Left ventricle myocardium superior (tissue), 1 donor: ENCODE data around the gene MAST1. TPM values are rescaled to one million over a fixed set of nuclear protein-coding genes. Genes with fewer than 3 reads are reported as not detected.
A peak's percentile ranks its signal among the peaks of the same experiment; 100 is the strongest.
"Not testable (repeated sequence)": the region's sequence is repeated elsewhere in the genome, so short reads cannot be mapped to it uniquely, and the experiment has no call there.

Source experiments
- ATAC-seq: fragments of 200-7000 bp; cut with Tn5 transposase; one replicate; pipeline ENCODE4 v1.9.1; 2020; ENCODE audit warnings: mild to moderate bottlenecking, moderate library complexity
- DNase-seq: peaks from one replicate; pipeline ENCODE4 v3.0.0-alpha.2; 2020
- intact Hi-C: fragments of 100-400 bp; cut with micrococcal nuclease; formaldehyde crosslinking; loops from one replicate; pipeline ENCODE4 v1.11.0; 2022
- total RNA-seq: library from RNA; stranded (reverse); fragmentation: NEBNext Ultra II Directional; extraction: Animal tissue kit (Norgen Biotek cat#: 25700); gene quantifications from one replicate; pipeline ENCODE4 v1.2.1, GENCODE V29; 2021
- donor health status: DM: no; HTN: yes; CAD: no; lungs with severe emphysema.

Gene MAST1
- total RNA-seq, 1 donor from 2014 or later = 0.12 TPM

GRCh38 chr19:12884926-12885748 lies 46.8 kb downstream of the MAST1 start:
- ATAC-seq = peak; percentile 25
- intact Hi-C loops = no loop called here
- peak; percentile 85 for DNase-seq

GRCh38 chr19:12885749-12886650 lies 47.7 kb downstream of the MAST1 start:
- ATAC-seq (no peak), DNase-seq (no peak)
- intact Hi-C loops = no loop called here

GRCh38 chr19:12886651-12886968 lies 48.3 kb downstream of the MAST1 start:
- intact Hi-C loops = no loop called here

GRCh38 chr19:12886969-12887747 lies 48.8 kb downstream of the MAST1 start, which contains the start of gene KLF1:
Gene KLF1, minus strand, starts transcription at chr19:12887201. Its CDS starts 61 bp downstream, at chr19:12887140.
- DNase-seq = no peak
- intact Hi-C loops = no loop called here
- no peak for ATAC-seq

More at GRCh38 chr19:12886651-12886968, 48.3 kb downstream of the MAST1 start:
- DNase-seq (no peak), ATAC-seq (no peak)

GRCh38 chr19:12888006-12888603 lies 49.8 kb downstream of the MAST1 start:
- ATAC-seq (no peak), DNase-seq (no peak)
- intact Hi-C loops = no loop called here

GRCh38 chr19:12890299-12890786 lies 52.0 kb downstream of the MAST1 start:
- ATAC-seq, DNase-seq, intact Hi-C loops: not testable (repeated sequence)

- DNase-seq (peak; percentile 95), ATAC-seq (peak; percentile 99)
- intact Hi-C loops = no loop called here
Observed at GRCh38 chr19:12890787-12891552, 52.7 kb downstream of the MAST1 start, which contains the start of gene GCDH. Gene GCDH, plus strand, starts transcription at chr19:12891160. Its CDS starts 145 bp downstream, at chr19:12891305.

- ATAC-seq (no peak), DNase-seq (no peak)
- intact Hi-C loops = no loop called here
Observed at GRCh38 chr19:12891553-12892021, 53.3 kb downstream of the MAST1 start.

- ATAC-seq (no peak), DNase-seq (no peak)
- intact Hi-C loops = no loop called here
Observed at GRCh38 chr19:12893582-12893981, 55.3 kb downstream of the MAST1 start.

- intact Hi-C loops = no loop called here
Observed at GRCh38 chr19:12896460-12896859, 58.1 kb downstream of the MAST1 start.

GRCh38 chr19:12899891-12900518 lies 61.7 kb downstream of the MAST1 start:
- no peak for DNase-seq
- no peak for ATAC-seq
- intact Hi-C loops = no loop called here

More at GRCh38 chr19:12896460-12896859, 58.1 kb downstream of the MAST1 start:
- ATAC-seq (no peak), DNase-seq (no peak)

GRCh38 chr19:12907166-12907565 lies 68.9 kb downstream of the MAST1 start:
- no peak for ATAC-seq
- DNase-seq = no peak
- intact Hi-C loops = no loop called here

- intact Hi-C loops = no loop called here
- no peak for ATAC-seq
- no peak for DNase-seq
Observed at GRCh38 chr19:12912571-12912970, 74.3 kb downstream of the MAST1 start.

GRCh38 chr19:12913011-12913561 lies 74.8 kb downstream of the MAST1 start:
- intact Hi-C loops = no loop called here
- DNase-seq (peak; percentile 86), ATAC-seq (peak; percentile 86)

- peak; percentile 17 for ATAC-seq
- DNase-seq = no peak
- intact Hi-C loops = no loop called here
Observed at GRCh38 chr19:12913851-12914690, 75.8 kb downstream of the MAST1 start.

GRCh38 chr19:12915860-12916259 lies 77.5 kb downstream of the MAST1 start:
- ATAC-seq, DNase-seq, intact Hi-C loops: not testable (repeated sequence)
